ENCODE results near the gene CDCP2. TPM values are rescaled to one million over a fixed set of nuclear protein-coding genes. Genes with fewer than 3 reads are reported as not detected.

CDCP2 gene
- total RNA-seq, 5 donors from 2014 or later (not counting 1 experiment from before 2014, with no cell fraction given), result 0.25 to 0.35 (median 0.35) TPM; not detected in 2

- H3K4me3 ChIP-seq (ENCODE audit: control insufficient read depth in 1 of 2, extremely low read depth in 1 of 2, low read length in 1 of 2), result no peak overlapping the region
- ATAC-seq (replicated peaks in 1 of 4) (no peak), DNase-seq (no peak)
- Mint-ChIP-seq H3K27me3 (no peaks in the 10 kb centered on the region), H3K4me1 (peaks cover 3 to 5% (median 3%) of the 10 kb centered on the region in 3 donors), H3K4me3 (no peak overlapping the region), H3K36me3 (peaks cover 26% of the 10 kb centered on the region), H3K9me3 (no peaks in the 10 kb centered on the region), H3K27ac (no peak overlapping the region)
- no peaks in the 10 kb centered on the region for H3K27me3 ChIP-seq (replicated peaks in 1 of 2; ENCODE audit: control insufficient read depth in 2 of 2, extremely low read depth in 1 of 2, insufficient read depth in 2 of 2, low read length in 1 of 2)
- ChIA-PET POLR2A (no interaction called here), CTCF (no interaction called here)
- no peaks in the 10 kb centered on the region for H3K4me1 ChIP-seq (ENCODE audit: control insufficient read depth in 1 of 2, extremely low read depth in 1 of 2, insufficient read depth in 2 of 2, low read length in 2 of 2)
- WGBS (ENCODE audit: insufficient coverage), result no CpG with 5 or more reads among the region's 2 CpGs
- peaks cover 0 to 3% of the 10 kb centered on the region in 2 donors for H3K36me3 ChIP-seq (ENCODE audit: control insufficient read depth in 2 of 2, extremely low read depth in 1 of 2, insufficient read depth in 1 of 2, low read length in 1 of 2)
- H3K9me3 ChIP-seq, result no peaks in the 10 kb centered on the region
- H3K27ac ChIP-seq (ENCODE audit: low read length), result no peak overlapping the region
Measured at GRCh38 chr1:54084794-54085193, 68.0 kb downstream of the CDCP2 start.

Other genes with a start within 250 kb of the CDCP2 start
- gene IFT25, start 207.3 kb downstream of the CDCP2 start, total RNA-seq, result 10 to 100 TPM; 24.5 to 33.1 (median 31.2) TPM
- gene LRRC42, start 206.7 kb downstream of the CDCP2 start, total RNA-seq, result 1 to 10 TPM; 6.3 to 8.8 (median 7.9) TPM
- not detected for gene LDLRAD1, start 134.8 kb downstream of the CDCP2 start, total RNA-seq
- 100 to 1,000 TPM; 138 to 193 (median 174) TPM for gene TMEM59, start 99.8 kb downstream of the CDCP2 start, total RNA-seq
- 10 to 100 TPM in 2 of 5 donors, 1 to 10 TPM in 3; 5.9 to 12.8 (median 9.7) TPM for gene TCEANC2, start 99.4 kb downstream of the CDCP2 start, total RNA-seq
- 10 to 100 TPM in 3 of 5 donors, 1 to 10 TPM in 2; 5.7 to 11.5 (median 10.0) TPM for gene CYB5RL, start 47.0 kb upstream of the CDCP2 start, total RNA-seq
- 10 to 100 TPM; 27.4 to 45.7 (median 40.6) TPM for gene MRPL37, start 47.2 kb upstream of the CDCP2 start, total RNA-seq